HG02571 (cell line): Measurements from ENCODE around the gene MAML3.
A peak's percentile ranks its signal among the peaks of the same experiment; 100 is the strongest.
"Not testable (repeated sequence)": the region's sequence is repeated elsewhere in the genome, so short reads cannot be mapped to it uniquely, and the experiment has no call there.

Source experiments
- ATAC-seq: cut with Tn5 transposase; IDR thresholded peaks from one replicate; pipeline ENCODE4 v1.9.1; 2021; ENCODE audit warnings: mild to moderate bottlenecking, moderate library complexity; ENCODE audit not compliant: unreplicated experiment

The MAML3 gene

GRCh38 chr4:139969635-139970266 lies 184.2 kb downstream of the MAML3 start:
- ATAC-seq = no peak

GRCh38 chr4:139968831-139969230 lies 185.2 kb downstream of the MAML3 start:
- ATAC-seq = no peak

GRCh38 chr4:139966383-139966782 lies 187.6 kb downstream of the MAML3 start:
- no peak for ATAC-seq

DNA sequence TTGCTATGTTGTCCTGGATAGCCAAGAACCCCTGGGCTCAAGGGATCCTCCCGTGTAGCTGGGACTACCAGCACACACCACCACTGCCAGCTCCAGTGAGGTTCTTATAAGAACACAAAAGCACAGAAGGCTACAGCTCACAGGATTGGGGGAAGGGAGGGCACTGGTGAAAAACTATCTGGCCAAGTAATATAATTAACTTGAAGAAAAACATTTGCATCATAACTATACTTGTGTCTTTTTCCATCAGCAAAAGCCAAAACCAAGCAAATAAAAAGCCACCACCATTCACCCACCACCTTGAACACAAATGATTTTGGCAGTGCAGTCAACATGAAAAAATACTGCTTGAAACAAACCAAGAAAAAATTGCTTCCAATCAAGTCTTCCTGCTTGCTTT lies 188.2 kb downstream of the MAML3 start:
- no peak for ATAC-seq

GRCh38 chr4:139963708-139964107 lies 190.3 kb downstream of the MAML3 start:
- no peak for ATAC-seq

GRCh38 chr4:139962130-139962684 lies 191.8 kb downstream of the MAML3 start:
- no peak for ATAC-seq

DNA sequence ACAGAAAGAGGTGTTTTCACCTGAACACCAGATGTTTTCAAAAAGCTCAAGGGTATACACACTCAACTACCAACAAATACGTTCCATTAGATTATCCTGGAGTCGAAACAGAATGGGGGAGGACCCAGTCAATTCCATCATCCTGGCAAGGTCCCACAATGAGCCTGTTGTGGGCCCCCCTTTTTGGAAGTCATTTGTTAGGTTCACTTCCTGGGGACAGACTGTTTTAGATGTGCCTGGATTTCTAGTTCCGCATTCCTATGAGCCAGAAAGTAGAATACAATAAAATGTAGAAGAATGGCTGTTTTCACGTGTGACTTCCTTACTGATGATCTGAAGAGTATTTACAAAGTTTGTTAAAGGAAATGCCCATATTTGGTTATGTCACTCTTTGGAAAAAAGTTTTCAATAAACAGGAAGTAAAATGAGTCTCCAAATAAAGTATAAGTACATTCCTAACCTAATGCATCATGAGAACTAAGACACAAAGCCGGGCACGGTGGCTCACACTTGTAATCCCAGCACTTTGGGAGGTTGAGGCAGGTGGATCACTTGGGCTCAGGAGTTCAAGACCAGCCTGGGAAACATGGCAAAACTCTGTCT lies 192.5 kb downstream of the MAML3 start:
- no peak for ATAC-seq

DNA sequence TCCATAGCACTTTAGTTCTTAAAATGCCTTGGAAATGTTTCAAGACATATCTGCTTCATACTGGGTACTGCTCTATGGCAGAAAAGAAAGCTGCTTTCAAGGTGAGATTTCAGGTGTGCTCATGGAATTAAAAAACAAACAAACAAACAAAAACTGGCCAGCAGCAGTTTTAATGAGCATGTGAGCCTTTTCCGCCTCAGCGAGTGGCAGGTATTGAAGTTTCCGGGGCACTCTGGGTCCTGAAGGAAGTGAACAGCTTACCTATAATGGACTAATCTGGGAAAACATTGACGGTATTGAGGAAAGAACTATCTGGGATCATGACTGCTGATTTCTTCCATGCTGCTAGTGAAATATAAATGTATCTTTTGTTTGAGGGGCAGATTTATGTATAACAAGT lies 194.6 kb downstream of the MAML3 start:
- ATAC-seq = no peak

GRCh38 chr4:139958739-139959098 lies 195.3 kb downstream of the MAML3 start:
- no peak for ATAC-seq

- no peak for ATAC-seq
These were observed 195.8 kb downstream of the MAML3 start for GRCh38 chr4:139957986-139958738.

DNA sequence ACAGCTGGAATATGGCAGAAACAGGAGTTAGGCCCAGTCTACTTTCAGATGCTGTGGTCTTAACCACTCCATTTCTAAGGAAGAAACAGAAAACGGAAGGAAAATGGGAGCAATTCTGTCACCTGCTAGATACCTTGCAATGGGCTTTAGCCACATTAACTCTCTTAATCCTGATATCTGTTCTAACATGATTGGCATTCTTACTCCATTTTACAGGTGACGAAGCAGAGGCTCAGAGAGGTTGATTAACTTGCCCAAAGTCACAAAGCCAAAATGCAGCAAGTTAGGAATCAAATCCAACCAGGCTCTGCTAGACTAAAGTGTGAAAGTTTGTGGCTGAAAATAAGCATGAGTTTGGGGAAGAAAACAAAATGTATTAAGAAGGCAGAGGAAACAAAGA lies 196.9 kb downstream of the MAML3 start:
- ATAC-seq = no peak

GRCh38 chr4:139956507-139957017 lies 197.4 kb downstream of the MAML3 start:
- ATAC-seq = no peak

- ATAC-seq = no peak
These were observed 198.4 kb downstream of the MAML3 start for GRCh38 chr4:139955600-139955999.

DNA sequence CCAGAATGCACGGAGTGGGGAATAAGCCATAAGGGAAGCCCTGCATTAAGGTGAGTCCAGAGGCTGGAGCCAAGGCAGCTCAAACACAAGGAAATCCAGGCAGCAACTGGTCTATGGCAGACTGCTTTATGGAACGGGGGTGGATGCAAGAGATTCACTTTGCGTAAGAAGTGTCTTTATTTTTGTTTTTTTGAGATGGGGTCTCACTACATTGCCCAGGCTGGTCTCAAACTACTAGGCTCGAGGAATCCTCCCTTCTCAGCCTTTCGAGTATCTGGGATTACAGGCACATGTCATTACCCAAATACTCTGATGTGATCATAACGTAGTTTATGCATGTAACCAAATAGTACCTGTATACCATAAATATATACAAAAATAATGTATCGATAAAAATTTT lies 199.5 kb downstream of the MAML3 start:
- ATAC-seq = no peak

- no peak for ATAC-seq
These were observed 203.0 kb downstream of the MAML3 start for GRCh38 chr4:139951021-139951420.

GRCh38 chr4:139950568-139950967 lies 203.4 kb downstream of the MAML3 start:
- ATAC-seq = peak; percentile 92

GRCh38 chr4:139944916-139945315 lies 209.1 kb downstream of the MAML3 start:
- ATAC-seq = not testable (repeated sequence)

- no peak for ATAC-seq
These were observed 210.7 kb downstream of the MAML3 start for GRCh38 chr4:139943277-139943676.

DNA sequence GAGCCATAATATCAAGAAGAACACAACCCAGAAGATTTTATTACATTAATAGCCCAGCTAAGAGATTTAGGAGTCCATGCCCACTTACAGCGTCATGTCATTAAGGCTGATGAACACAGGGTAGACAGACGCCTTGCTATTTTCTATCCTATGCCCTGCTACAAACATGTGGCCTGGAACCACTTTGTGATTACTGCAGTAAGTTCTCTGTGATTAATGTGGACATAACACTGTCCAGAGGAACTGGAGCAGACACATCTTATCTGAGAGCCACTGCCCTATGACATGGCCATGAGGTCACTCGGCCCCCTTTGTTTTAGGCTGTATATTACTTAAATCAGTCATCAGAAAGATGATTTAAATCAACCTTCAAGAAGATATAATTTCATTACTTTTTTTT lies 211.7 kb downstream of the MAML3 start:
- ATAC-seq = no peak

DNA sequence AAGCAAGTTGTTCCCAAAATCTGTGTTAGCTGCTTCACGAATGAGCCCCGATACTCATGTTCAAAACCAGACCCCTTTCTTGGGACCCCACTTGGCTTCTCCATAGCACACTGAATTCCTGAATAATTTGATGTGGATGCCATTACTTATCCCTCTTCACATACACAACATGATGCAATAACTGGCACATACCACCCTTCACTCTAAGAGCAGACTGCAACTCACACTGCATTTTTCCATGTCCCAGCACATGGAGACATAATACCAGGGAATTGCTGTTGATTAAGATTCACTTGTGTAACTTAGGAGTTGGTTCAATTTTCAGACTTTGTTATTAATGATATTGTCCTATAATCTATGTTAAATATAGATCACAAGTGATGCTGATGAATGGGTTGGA lies 213.4 kb downstream of the MAML3 start:
- no peak for ATAC-seq

GRCh38 chr4:139938414-139938813 lies 215.6 kb downstream of the MAML3 start:
- ATAC-seq = no peak

DNA sequence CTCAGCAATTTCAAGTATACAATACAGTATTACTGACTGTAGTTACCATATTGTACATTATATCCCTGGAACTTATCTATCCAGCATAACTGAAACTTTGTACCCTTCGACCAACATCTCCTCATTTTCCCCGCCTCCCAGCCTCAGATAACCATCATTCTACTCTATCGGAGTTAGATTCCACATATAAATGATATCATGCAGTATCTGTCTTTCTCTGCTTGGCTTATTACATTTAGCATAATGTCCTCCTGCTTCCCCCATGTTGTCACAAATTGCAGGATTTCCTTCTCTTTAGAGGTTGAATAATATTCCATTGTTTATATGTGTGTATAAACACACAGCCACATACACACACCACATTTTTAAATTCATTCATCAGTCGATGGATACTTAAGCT lies 218.1 kb downstream of the MAML3 start:
- no peak for ATAC-seq
